HG03342 (cell line): Measurements from ENCODE around the gene NOS1AP.

Source experiments
- ATAC-seq: cut with Tn5 transposase; IDR thresholded peaks from one replicate; pipeline ENCODE4 v1.9.1; 2021; ENCODE audit warnings: mild to moderate bottlenecking, moderate library complexity; ENCODE audit not compliant: unreplicated experiment

The NOS1AP gene

DNA sequence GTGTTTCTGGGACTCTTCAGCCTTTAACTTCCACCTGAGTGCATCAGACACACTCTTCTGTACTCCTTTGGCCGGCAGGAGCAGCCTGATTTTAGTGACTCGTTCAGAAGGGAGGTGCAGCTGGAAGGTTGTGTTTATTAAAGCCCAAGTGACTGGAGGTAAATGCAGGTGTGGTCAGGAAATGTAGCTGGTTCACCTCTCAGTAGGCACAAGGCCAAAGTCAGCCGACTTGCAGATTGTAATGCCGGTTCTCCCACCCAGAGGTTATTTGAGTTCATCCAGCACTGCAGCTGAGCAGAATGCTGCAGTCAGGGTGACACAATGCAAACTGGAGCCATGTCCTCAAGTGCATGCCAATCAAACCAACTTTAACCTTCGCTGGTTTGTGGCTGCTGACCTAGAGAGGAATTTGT, 215.7 kb downstream of the NOS1AP start:
- ATAC-seq: no peak

DNA sequence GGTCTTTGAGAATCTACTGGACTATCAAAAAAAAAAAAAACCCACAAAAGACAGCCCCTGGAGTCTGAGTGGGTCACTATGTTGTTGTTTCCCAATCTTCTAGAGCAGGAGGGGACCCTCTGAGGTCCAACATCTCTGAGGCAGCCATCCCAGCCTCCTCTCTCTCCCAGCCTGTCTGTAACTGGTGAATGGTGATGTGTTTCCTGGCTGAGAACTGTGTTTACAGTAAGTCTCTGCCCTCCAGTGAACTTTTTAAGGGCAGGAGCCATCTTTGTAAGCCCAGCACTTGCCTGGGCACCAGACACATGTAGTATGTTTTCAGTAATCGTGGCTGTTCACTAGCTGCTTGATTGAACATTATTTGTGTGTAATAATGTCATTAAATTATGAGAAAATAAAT, 221.5 kb downstream of the NOS1AP start:
- no peak for ATAC-seq

DNA sequence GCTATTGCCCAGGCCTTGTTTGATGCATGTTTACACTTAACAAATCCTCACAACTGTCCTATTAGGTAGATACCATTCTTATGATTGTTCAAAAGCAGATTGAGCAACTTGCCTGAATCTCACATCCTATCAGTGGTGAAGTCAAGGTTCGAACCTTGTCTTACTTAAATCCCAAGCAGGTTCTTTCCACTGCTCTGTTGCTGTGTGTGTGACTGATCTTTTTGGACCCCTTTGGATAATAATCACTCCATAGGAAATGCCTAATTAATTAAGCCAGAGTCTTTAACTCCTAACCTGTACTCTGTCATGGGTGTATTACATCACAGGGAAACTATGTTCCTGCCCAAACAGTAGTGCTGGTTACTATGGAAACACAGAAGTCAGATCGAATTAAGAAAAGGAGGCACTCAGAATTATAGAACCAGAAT, 222.9 kb downstream of the NOS1AP start:
- no peak for ATAC-seq

DNA sequence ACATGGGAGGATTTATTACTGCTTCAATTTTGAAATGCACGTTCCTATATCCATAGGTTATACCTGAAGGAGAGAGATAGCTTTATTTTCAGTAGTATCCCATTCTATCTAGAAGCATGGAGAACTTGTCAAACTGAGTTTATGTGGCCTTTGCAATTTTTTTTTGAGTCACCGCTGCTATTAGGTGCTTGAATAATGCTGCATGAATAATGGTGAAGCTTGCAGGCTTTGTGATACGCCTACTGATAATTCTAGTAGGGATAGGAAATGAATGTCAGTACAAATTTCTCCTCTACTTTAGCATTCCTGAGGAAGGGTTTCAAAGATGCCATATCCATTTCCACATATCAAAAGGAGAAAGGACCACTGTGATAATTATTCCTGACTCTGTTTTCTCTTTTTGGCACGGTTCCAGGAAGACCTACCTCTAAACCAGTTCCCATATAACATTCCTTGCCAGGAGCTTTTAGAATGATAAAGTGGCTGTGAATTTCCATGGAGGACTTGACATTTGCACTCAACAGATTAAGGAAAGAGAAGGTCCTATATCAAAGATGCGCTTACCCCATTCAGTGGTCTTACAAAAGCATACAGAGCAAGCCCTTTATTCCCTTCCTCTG, 223.7 kb downstream of the NOS1AP start:
- no peak for ATAC-seq

DNA sequence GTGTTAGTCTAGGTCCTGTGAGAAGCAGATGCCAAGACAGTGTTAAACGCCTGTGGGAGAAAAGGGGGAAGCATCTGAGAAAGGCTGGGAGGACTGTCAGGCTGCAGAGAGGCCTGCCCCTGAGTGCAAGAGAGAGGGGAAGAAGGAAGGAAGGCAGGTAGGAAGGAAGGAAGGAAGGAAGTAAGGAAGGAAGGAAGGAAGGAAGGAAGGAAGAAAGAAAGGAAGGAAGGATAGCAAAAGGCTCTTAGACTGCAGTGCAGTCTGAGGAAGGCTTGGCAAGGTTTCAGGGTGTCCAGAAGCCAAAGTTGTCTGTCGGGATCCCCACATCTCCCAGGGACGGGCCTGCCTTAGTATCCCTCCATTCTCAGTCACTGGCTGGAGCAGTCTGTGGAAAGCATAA, 224.5 kb downstream of the NOS1AP start:
- ATAC-seq: no peak

- ATAC-seq: no peak
Observed at GRCh38 chr1:162297208-162297607, 227.7 kb downstream of the NOS1AP start.

GRCh38 chr1:162298266-162298665, 228.8 kb downstream of the NOS1AP start:
- ATAC-seq: no peak

GRCh38 chr1:162299018-162299417, 229.5 kb downstream of the NOS1AP start:
- ATAC-seq: no peak

DNA sequence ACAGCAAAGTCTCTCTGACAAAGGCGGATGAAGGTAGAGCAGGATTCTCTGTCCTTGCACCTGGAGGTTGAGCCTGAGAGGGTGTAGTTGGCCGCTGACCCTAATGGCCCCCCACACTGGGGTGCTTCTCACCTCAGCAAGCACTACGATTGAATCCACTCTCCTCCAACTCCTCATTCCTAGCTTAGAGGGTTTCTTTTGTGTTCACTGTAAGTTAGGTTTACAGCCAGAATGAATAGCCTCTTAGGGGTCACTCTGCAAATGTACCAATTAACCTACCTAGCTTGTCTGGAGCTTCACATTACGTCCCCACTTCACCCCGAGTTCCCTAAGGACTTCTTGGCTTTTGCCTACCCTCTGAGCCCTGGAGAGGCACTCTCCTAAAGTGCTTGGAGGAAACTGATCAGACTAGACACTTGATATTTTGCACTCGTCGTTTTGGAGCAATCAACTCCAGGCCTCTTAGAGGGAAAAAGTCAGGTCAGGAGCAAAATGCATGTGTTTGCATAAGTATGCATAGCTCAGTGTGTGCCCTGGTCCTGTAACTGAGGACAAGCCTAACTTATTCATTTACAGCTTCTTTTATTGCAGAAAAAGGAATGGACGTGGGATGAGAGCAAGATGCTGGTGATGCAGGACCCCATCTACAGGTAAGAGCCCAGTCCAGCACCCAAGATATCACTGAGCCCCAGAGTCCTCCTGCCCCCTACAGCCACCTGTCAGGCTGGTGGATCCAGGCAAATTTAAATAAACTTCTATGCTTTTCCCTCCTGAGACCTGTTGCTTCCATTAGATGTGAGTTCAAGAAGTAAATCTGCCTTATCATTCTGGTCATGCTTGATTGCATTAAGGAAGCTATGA, 230.8 kb downstream of the NOS1AP start:
- ATAC-seq: no peak

DNA sequence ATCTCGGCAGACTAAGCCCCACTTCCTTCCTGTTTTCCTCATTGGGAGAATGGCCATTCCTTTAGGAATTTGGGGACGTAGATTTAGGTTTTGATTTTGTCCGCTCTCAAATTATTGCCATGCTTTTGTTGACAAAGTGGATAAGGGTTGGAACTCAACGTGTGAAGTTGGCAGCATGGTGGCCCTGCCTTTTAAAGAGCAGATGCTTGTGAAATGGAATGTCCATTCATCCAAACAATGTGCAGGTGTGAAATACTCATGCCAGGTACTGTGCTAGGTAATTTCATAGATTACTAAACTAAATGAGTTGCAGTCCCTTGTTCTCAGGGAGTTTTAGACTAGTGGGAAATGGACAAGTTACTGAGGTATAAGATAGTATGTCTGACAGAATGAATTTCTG, 232.2 kb downstream of the NOS1AP start:
- ATAC-seq: no peak

DNA sequence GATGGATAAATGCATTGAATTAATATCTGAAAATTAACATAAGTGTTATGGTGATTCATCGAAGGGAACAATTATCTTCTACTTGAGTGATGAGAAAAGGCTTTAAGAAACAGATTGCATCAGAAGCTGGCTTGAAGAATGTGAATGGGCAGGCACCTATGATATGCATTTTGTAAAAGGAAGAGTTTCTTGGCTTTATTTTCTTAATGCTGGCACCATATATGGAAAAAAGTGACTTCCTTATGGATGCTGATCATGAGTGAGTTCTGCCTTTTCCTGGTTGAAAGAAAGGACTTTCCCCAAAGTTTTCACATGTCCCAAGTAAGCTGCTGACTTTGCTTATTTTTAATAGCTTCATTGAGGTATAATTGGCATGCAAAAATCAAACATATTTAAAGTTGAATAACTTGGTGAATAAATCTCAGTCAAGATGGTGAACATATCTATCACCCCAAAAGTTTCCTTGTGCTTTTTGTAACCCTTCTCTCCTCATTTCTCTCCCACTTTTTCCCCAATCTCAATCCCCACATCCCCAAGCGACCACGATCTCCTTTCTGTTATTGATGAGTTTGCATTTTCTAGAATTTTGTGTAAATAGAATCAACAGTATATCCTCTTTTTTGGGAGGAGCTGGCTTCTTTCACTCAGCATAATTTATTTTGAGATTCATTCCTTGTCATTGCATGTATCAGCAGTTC, 233.0 kb downstream of the NOS1AP start:
- ATAC-seq: no peak

DNA sequence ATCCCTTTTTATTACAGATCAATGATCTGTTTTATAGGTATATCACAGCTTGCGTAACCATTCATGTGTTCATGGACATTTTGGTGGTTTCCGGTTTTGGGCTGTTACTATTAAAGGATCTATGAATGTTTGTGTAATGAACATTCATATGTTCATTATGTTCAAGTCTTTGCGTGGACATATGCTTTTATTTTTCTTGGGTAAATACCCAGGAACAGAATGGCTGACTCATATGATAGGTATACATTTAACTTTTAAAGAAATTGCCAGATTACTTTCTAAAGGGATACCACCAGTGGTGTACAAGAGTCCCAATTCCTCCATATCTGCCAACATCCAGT, 233.5 kb downstream of the NOS1AP start:
- ATAC-seq: no peak

GRCh38 chr1:162304736-162305135, 235.2 kb downstream of the NOS1AP start:
- ATAC-seq: no peak

DNA sequence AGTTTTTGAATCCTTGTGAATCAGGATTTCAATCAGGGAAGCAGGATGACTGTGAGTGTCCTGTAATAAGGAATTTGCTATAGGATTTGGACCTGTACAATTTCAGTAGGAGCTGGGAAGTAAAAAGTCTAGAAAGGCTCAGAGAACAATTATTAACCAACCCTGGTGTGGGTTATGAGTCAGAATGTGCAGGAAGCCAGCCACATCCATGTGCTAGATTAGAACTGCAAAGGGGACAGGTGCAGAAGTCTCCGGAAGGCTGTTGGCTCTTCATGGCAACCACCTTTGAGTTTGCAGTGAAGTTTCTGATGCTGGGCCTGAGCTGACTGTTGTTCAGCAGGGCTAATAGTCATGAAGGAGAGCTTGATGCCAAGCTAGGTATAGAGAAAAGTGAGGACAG, 236.5 kb downstream of the NOS1AP start:
- ATAC-seq: no peak

GRCh38 chr1:162310337-162310736, 240.8 kb downstream of the NOS1AP start:
- no peak for ATAC-seq

DNA sequence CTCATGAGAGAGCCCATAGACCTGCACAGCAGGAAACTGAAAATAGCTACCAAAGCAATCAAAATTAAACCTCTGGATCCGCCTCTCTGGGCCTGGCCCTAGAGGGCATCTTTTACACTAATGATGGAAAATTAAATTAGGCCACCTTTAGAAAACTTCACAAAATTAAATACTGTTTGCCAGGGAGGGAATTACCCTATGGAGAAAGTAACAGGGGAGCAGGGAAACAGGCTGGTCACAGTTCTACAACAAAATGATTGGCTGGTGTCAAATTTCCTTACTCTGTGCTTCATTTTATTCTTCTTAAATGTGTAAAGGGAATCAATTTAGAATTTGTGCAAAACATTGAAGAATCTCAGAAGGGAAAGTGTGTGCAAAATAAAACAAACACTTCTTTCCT, 244.7 kb downstream of the NOS1AP start:
- ATAC-seq: no peak

- no peak for ATAC-seq
Observed at GRCh38 chr1:162315673-162316072, 246.2 kb downstream of the NOS1AP start.

- no peak for ATAC-seq
Observed at GRCh38 chr1:162316187-162316586, 246.7 kb downstream of the NOS1AP start.

- ATAC-seq: no peak
Observed at GRCh38 chr1:162317621-162318020, 248.1 kb downstream of the NOS1AP start.

DNA sequence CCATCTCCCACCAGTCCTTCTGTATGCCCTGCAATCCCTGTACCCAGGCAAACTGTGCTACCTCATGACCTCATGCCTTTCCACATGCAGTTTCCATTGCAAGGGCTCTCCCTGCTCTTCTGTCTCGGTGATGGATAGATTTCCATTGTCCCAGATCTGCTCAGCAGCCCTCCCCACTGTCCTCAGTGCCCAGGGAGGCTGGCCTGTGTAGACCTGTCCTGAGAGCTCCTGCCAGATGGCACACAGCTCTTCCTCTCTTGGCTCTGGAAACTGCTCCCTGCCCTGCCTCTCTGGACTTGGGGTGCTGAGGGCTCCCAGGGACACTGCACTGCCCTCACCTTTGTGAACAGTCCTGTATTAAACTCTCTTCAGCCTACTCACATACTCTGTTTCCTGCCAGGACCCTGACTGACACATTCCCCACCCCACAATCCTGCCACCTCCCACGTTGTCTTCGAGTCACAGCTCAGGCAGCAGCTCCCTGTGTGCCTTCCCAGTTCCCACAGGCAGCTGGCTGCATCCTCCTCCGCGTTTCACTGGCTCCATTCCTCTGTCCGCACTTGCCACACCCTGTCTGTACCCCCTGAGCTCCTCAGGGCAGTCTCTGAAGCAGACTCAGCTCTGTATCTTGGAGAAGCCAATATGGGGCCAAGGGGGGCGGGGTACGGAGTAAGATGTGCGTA, 250.1 kb downstream of the NOS1AP start:
- ATAC-seq: no peak

DNA sequence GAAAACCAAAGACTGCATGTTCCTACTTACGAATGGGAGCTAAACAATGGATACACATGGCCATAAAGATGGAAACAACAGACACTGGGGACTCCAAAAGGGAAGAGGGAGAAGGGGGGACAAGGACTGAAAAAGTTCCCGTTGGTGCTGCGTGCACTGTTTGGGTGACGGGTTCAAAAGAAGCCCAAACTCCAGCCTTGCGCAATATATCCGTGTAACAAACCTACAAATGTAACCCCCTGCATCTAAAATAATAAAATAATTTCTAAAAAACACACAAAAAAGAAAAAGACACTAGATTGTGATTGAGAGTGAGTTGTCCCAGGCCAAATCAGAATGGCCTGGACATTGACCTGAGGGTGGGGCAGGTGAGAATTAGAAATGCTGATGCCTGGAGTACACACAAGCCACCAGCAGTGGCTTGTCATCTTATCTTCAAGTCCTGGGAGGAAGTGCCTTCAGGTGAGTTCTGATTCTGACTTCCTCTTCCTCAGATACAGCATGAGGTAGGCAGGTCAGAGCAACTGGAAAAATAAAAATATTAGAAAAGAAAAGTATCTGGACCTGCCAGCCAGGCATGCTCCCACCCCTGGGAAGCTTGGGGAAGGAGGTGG, 252.4 kb downstream of the NOS1AP start:
- ATAC-seq: no peak
